H9 (cell line): ENCODE results near the gene TMEM107. TPM values are rescaled to one million over a fixed set of nuclear protein-coding genes. Genes with fewer than 3 reads are reported as not detected.

Experiments
- DNase-seq: peaks from one replicate; pipeline ENCODE4 v3.0.0-alpha.2; 2017
- H2AFZ ChIP-seq: one replicate; pipeline ENCODE4 v1.6.1; 2013; ENCODE audit warnings: mild to moderate bottlenecking, low read length, control low read depth, moderate library complexity
- H2AK5ac ChIP-seq: 2 replicates; pipeline ENCODE4 v1.6.1; 2013; ENCODE audit warnings: low read length, control low read depth, mixed read lengths; ENCODE audit not compliant: insufficient read length
- H2BK120ac ChIP-seq: one replicate; pipeline ENCODE4 v1.6.1; 2013; ENCODE audit warnings: low read depth, mild to moderate bottlenecking, low read length, control low read depth, inconsistent platforms; ENCODE audit not compliant: poor library complexity, severe bottlenecking
- H2BK12ac ChIP-seq: 2 replicates; pipeline ENCODE4 v1.6.1; 2013; ENCODE audit warnings: low read length, control low read depth, mixed read lengths, low read depth; ENCODE audit not compliant: insufficient read length
- H2BK15ac ChIP-seq: 2 replicates; pipeline ENCODE4 v1.6.1; 2013; ENCODE audit warnings: low read depth, low read length, control low read depth
- H2BK20ac ChIP-seq: one replicate; pipeline ENCODE4 v1.6.1; 2013; ENCODE audit warnings: low read depth, mild to moderate bottlenecking, low read length, control low read depth, inconsistent platforms; ENCODE audit not compliant: poor library complexity, severe bottlenecking
- H2BK5ac ChIP-seq: 2 replicates; pipeline ENCODE4 v1.6.1; 2013; ENCODE audit warnings: low read length, control low read depth, mixed read lengths; ENCODE audit not compliant: insufficient read length
- H3K14ac ChIP-seq: 2 replicates; pipeline ENCODE4 v1.6.1; 2013; ENCODE audit warnings: low read length, control low read depth; ENCODE audit not compliant: insufficient read depth
- H3K18ac ChIP-seq: 2 replicates; pipeline ENCODE4 v1.6.1; 2013; ENCODE audit warnings: low read depth, mild to moderate bottlenecking, mixed read lengths, low read length, control low read depth; ENCODE audit not compliant: insufficient read length
- H3K23ac ChIP-seq: 2 replicates; pipeline ENCODE4 v1.6.1; 2013; ENCODE audit warnings: low read length, control low read depth, mixed read lengths, low read depth; ENCODE audit not compliant: insufficient read length
- H3K23me2 ChIP-seq: 2 replicates; pipeline ENCODE4 v1.6.1; 2013; ENCODE audit warnings: low read depth, mild to moderate bottlenecking, mixed read lengths, low read length, control low read depth; ENCODE audit not compliant: insufficient read length, poor library complexity, severe bottlenecking
- H3K27ac ChIP-seq: 2 replicates; pipeline ENCODE4 v1.5.1; 2013; ENCODE audit warnings: low read length, control low read depth, mixed read lengths, low read depth; ENCODE audit not compliant: insufficient read length
- H3K27me3 ChIP-seq: 2 replicates; pipeline ENCODE4 v1.6.1; 2013; ENCODE audit warnings: low read length, control low read depth, inconsistent platforms; ENCODE audit not compliant: insufficient read depth
- H3K4ac ChIP-seq: 2 replicates; pipeline ENCODE4 v1.6.1; 2013; ENCODE audit warnings: low read depth, mild to moderate bottlenecking, control low read depth, inconsistent platforms, low read length, moderate library complexity
- H3K4me1 ChIP-seq: 2 replicates; pipeline ENCODE4 v1.6.1; 2013; ENCODE audit warnings: low read length, control low read depth, inconsistent platforms; ENCODE audit not compliant: insufficient read depth
- H3K4me2 ChIP-seq: 2 replicates; pipeline ENCODE4 v1.6.1; 2013; ENCODE audit warnings: low read length, control low read depth, mixed read lengths; ENCODE audit not compliant: insufficient read length, insufficient read depth
- H3K56ac ChIP-seq: 2 replicates; pipeline ENCODE4 v1.6.1; 2013; ENCODE audit warnings: low read depth, mild to moderate bottlenecking, mixed read lengths, low read length, control low read depth; ENCODE audit not compliant: insufficient read length
- H3K79me1 ChIP-seq: 2 replicates; pipeline ENCODE4 v1.6.1; 2013; ENCODE audit warnings: low read depth, mild to moderate bottlenecking, moderate library complexity, low read length, control low read depth, inconsistent platforms; ENCODE audit not compliant: insufficient read depth, poor library complexity, severe bottlenecking
- H3K79me2 ChIP-seq: 2 replicates; pipeline ENCODE4 v1.6.1; 2013; ENCODE audit warnings: low read length, control low read depth, inconsistent platforms; ENCODE audit not compliant: insufficient read depth
- H3K9ac ChIP-seq: 2 replicates; pipeline ENCODE4 v1.6.1; 2013; ENCODE audit warnings: low read length, control low read depth, mixed read lengths; ENCODE audit not compliant: insufficient read length; ENCODE audit errors: extremely low read depth
- H3K9me3 ChIP-seq: one replicate; pipeline ENCODE4 v1.6.1; 2013; ENCODE audit warnings: low read depth, low read length, inconsistent platforms; ENCODE audit not compliant: control insufficient read depth
- H3T11ph ChIP-seq: one replicate; pipeline ENCODE4 v1.6.1; 2013; ENCODE audit warnings: mild to moderate bottlenecking, low read length, control low read depth, inconsistent platforms
- H4K20me1 ChIP-seq: one replicate; pipeline ENCODE4 v1.6.1; 2013; ENCODE audit not compliant: control insufficient read depth, insufficient read length, insufficient read depth
- H4K5ac ChIP-seq: 2 replicates; pipeline ENCODE4 v1.6.1; 2013; ENCODE audit warnings: low read depth, mild to moderate bottlenecking, mixed read lengths, low read length, control low read depth; ENCODE audit not compliant: insufficient read length
- H4K8ac ChIP-seq: replicated peaks from 2 replicates; pipeline ENCODE4 v1.6.1; 2013; ENCODE audit warnings: low read length, control low read depth, mixed read lengths, low read depth; ENCODE audit not compliant: insufficient read length
- H4K91ac ChIP-seq: 2 replicates; pipeline ENCODE4 v1.6.1; 2013; ENCODE audit warnings: low read depth, mild to moderate bottlenecking, moderate library complexity, mixed read lengths, low read length, control low read depth; ENCODE audit not compliant: insufficient read length
- H3K27ac Mint-ChIP-seq, 3 experiments: 2 replicates in 2 of 3; 3 replicates in 1 of 3; pipeline ENCODE4 v1.8.0; 2020 to 2021; ENCODE audit warnings: mixed read lengths in 3 of 3, mild to moderate bottlenecking in 1 of 3, moderate library complexity in 1 of 3
- H3K27me3 Mint-ChIP-seq: 2 replicates; pipeline ENCODE4 v1.8.0; 2021; ENCODE audit warnings: low read depth, mild to moderate bottlenecking, moderate library complexity, mixed read lengths
- H3K36me3 Mint-ChIP-seq, 3 experiments: 2 replicates in 2 of 3; 3 replicates in 1 of 3; pipeline ENCODE4 v1.8.0; 2020 to 2021; ENCODE audit warnings: low read depth in 3 of 3, mixed read lengths in 3 of 3; ENCODE audit not compliant: insufficient read depth in 1 of 3
- H3K4me1 Mint-ChIP-seq, 2 experiments: 2 replicates each; pipeline ENCODE4 v1.8.0; 2020; ENCODE audit warnings: mixed read lengths in 2 of 2
- H3K4me3 Mint-ChIP-seq, 2 experiments: 2 replicates in 1 of 2; 3 replicates in 1 of 2; pipeline ENCODE4 v1.8.0; 2020 to 2021; ENCODE audit warnings: mild to moderate bottlenecking in 2 of 2, mixed read lengths in 2 of 2, moderate library complexity in 1 of 2
- H3K9me3 Mint-ChIP-seq, 2 experiments: 2 replicates in 1 of 2; 3 replicates in 1 of 2; pipeline ENCODE4 v1.8.0; 2020; ENCODE audit warnings: mild to moderate bottlenecking in 2 of 2, mixed read lengths in 2 of 2, moderate library complexity in 1 of 2
- CTCF ChIP-seq: fragments of 200-600 bp; sonication (generic); conservative IDR thresholded peaks from 3 replicates; pipeline ENCODE4 v1.8.0; 2021; ENCODE audit warnings: antibody characterized with exemption, mild to moderate bottlenecking
- WGBS: extraction: QIAGEN DNeasy Blood & Tissue Kit; methylation state at CpG from one replicate; pipeline ENCODE4 v1.1.7; 2013; ENCODE audit warnings: missing lambda C conversion rate, low lambda C conversion rate, mixed read lengths; ENCODE audit not compliant: insufficient read length; ENCODE audit errors: extremely low coverage; 5-methylcytosine and 5-hydroxymethylcytosine counted together
- total RNA-seq: library from RNA; stranded (reverse); gene quantifications from 2 replicates; pipeline ENCODE4 v1.2.1, GENCODE V29; 2021

Gene TMEM107
- total RNA-seq, 1 experiment from 2014 or later = 12.7 TPM

- H3K23ac ChIP-seq = no peak overlapping the region
- no peak overlapping the region for H2AFZ ChIP-seq
- H3K27me3 Mint-ChIP-seq = no peaks in the 10 kb centered on the region; the same call in 1 of the 2 replicates
- no peak overlapping the region for H3K27ac ChIP-seq
- no peak for DNase-seq
- no peak overlapping the region for H2BK12ac ChIP-seq
- H3K79me2 ChIP-seq = no peaks in the 10 kb centered on the region
- H3K4me2 ChIP-seq = no peak overlapping the region
- H3K4me1 ChIP-seq = peaks cover 5% of the 10 kb centered on the region
- H3K4me1 Mint-ChIP-seq = peaks cover 10 to 13% of the 10 kb centered on the region in 2 experiments
- no peak overlapping the region for H2BK20ac ChIP-seq
- no peaks in the 10 kb centered on the region for H3K9me3 Mint-ChIP-seq
- no peak overlapping the region for H3K56ac ChIP-seq
- no peak overlapping the region for H3K4ac ChIP-seq
- H3K79me1 ChIP-seq = peaks cover 2% of the 10 kb centered on the region
- no peak overlapping the region for H3K18ac ChIP-seq
- no peak overlapping the region for H2BK15ac ChIP-seq
- H2AK5ac ChIP-seq = no peak overlapping the region
- H3K23me2 ChIP-seq = peaks cover 13% of the 10 kb centered on the region
- no peak overlapping the region for H3K4me3 Mint-ChIP-seq
- H4K20me1 ChIP-seq = no peaks in the 10 kb centered on the region
- peak overlapping the region in 1 of 3 experiments; percentile 44; a peak in 1 of 7 replicates for H3K27ac Mint-ChIP-seq
- H3T11ph ChIP-seq = no peak overlapping the region
- H2BK120ac ChIP-seq = no peak overlapping the region
- no peaks in the 10 kb centered on the region for H3K27me3 ChIP-seq
- H4K8ac ChIP-seq = no peak overlapping the region
- no peak overlapping the region for H4K91ac ChIP-seq
- no peak for TF ChIP-seq CTCF
- H3K36me3 Mint-ChIP-seq = peaks cover 35 to 60% (median 49%) of the 10 kb centered on the region in 3 experiments
- no peak overlapping the region for H3K14ac ChIP-seq
- no CpG with 5 or more reads among the region's 13 CpGs for WGBS
- H3K9me3 ChIP-seq = no peaks in the 10 kb centered on the region
- H4K5ac ChIP-seq = no peak overlapping the region
- no peak overlapping the region for H3K9ac ChIP-seq
- H2BK5ac ChIP-seq = no peak overlapping the region
Measured at GRCh38 chr17:8147805-8148404, 28.3 kb downstream of the TMEM107 start.
